Ovary (tissue), 9 donors: ENCODE measurements around the gene AFF3. TPM values are rescaled to one million over a fixed set of nuclear protein-coding genes. Genes with fewer than 3 reads are reported as not detected.
"Not testable (repeated sequence)": the region's sequence is repeated elsewhere in the genome, so short reads cannot be mapped to it uniquely, and the experiment has no call there.

Experiments
- DNase-seq, 5 donors: peaks; one replicate each; pipeline ENCODE4 v3.0.0-alpha.2; 2019 to 2020
- H3K27ac ChIP-seq, 2 donors: fragments of 200-600 bp; one replicate each; pipeline versions ENCODE4 v1.5.1 to v1.8.0; 2019 to 2022
- H3K27me3 ChIP-seq: fragments of 200-600 bp; one replicate; pipeline ENCODE4 v1.8.0; 2022
- H3K36me3 ChIP-seq: fragments of 200-600 bp; sonication (generic); one replicate; pipeline ENCODE4 v1.5.1; 2019
- H3K4me1 ChIP-seq: one replicate; pipeline ENCODE4 v1.8.1; 2013; ENCODE audit warnings: mild to moderate bottlenecking, moderate library complexity; ENCODE audit not compliant: insufficient read depth
- H3K4me3 ChIP-seq: fragments of 200-600 bp; sonication (generic); one replicate; pipeline ENCODE4 v1.5.1; 2017
- H3K9me3 ChIP-seq, 2 donors: fragments of 200-600 bp in 1 of 2; sonication (generic) in 1 of 2; one replicate each; pipeline versions ENCODE4 v1.5.1 to v1.8.1; 2013 to 2019; ENCODE audit warnings: mild to moderate bottlenecking in 1 of 2, moderate library complexity in 1 of 2
- EP300 ChIP-seq: sonication (generic); formaldehyde crosslinking; IDR thresholded peaks from one replicate; pipeline ENCODE4 v1.6.1; 2017; ENCODE audit warnings: antibody characterized with exemption
- POLR2A ChIP-seq: fragments of 450-650 bp; IDR thresholded peaks from one replicate; pipeline ENCODE4 v1.6.1; 2017; ENCODE audit warnings: antibody characterized with exemption, mild to moderate bottlenecking, moderate library complexity
- WGBS, 3 donors: extraction: QIAGEN DNeasy Blood & Tissue Kit in 1 of 3; methylation state at CpG; one replicate each; pipeline versions ENCODE4 v1.1.5 to v1.1.7; 2013 to 2017; 5-methylcytosine and 5-hydroxymethylcytosine counted together
- intact Hi-C, 4 donors: fragments of 100-400 bp; cut with DNase I; formaldehyde crosslinking; loops; one replicate each; pipeline versions ENCODE4 v1.11.0 to v1.15.1; 2022 to 2023
- polyA plus RNA-seq, 2 donors: library from polyadenylated mRNA; stranded (reverse); fragments of 200-250 nt in 1 of 2; fragments of 350-450 nt in 1 of 2; fragmentation: Illumina TruSeq in 1 of 2; extraction: RNeasy Lipid Tissue Mini Kit (QIAGEN cat#74804) in 1 of 2; gene quantifications; one replicate each; pipeline ENCODE4 v1.2.3, GENCODE V29; 2013 to 2014
- total RNA-seq, 7 donors: library from RNA; depleted of rRNA in 2 of 7; stranded (reverse); fragments of >200 nt in 2 of 7; fragmentation: NEBNext Ultra II Directional in 3 of 7; extraction: Animal tissue kit (Norgen Biotek cat#: 25700) in 3 of 7; gene quantifications; one replicate each; pipeline versions ENCODE4 v1.1.0 to v1.2.4, GENCODE V29; 2016 to 2023
- TF ChIP-seq, protein P1 (sequence below), 3 donors: fragments of 450-650 bp in 2 of 3; fragments of 200-600 bp in 1 of 3; IDR thresholded peaks; one replicate each; pipeline versions ENCODE4 v1.5.1 to v1.8.0; 2016 to 2022; ENCODE audit warnings: antibody characterized with exemption in 3 of 3, mild to moderate bottlenecking in 1 of 3
- donor health status: DM: no; HTN: no; CAD: no; lungs with moderate emphysema.
- donor health status: DM: no; HTN: no; CAD: no.
- donor health status: Bipolar disorder and iron deficiency.
- donor health status: DM: yes; HTN: yes; CAD: no.
- donor health status: DM: no; HTN: no; CAD: no.
- donor health status: DM: yes; HTN: yes; CAD: no.

The AFF3 gene
- total and polyA plus RNA-seq, 9 donors, result 5.9 to 40.8 (median 25.7) TPM

DNA sequence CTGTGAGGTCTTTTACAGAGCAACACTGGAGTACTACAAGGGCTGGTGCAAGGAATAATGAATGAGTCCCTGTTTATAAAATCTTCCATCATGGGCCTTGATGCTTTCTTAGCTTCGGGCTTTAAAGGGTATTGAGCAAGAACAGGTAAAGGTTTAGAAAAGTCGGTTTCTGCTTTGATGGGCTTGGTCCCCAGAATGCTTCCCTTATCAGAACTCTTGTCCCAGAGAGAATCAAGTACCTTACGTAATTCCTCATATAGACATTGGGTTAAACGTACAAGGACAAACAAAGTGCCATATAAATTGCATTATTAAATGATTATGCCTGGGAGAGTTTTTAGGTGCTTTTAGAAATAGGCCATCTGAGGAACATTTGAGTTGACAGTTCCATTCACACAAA, 628.0 kb downstream of the AFF3 start:
- Histone ChIP-seq H3K4me1 (peaks cover 1% of the 10 kb centered on the region), H3K9me3 (no peaks in the 10 kb centered on the region), H3K27me3 (no peaks in the 10 kb centered on the region), H3K27ac (no peak overlapping the region), H3K4me3 (no peak overlapping the region), H3K36me3 (no peaks in the 10 kb centered on the region)
- 88 to 94% (median 92%) methylated on average over 4 of the region's 4 CpGs for WGBS, 3 donors
- intact Hi-C loops, result no loop called here
- no peak for DNase-seq
- TF ChIP-seq, protein P1, sequence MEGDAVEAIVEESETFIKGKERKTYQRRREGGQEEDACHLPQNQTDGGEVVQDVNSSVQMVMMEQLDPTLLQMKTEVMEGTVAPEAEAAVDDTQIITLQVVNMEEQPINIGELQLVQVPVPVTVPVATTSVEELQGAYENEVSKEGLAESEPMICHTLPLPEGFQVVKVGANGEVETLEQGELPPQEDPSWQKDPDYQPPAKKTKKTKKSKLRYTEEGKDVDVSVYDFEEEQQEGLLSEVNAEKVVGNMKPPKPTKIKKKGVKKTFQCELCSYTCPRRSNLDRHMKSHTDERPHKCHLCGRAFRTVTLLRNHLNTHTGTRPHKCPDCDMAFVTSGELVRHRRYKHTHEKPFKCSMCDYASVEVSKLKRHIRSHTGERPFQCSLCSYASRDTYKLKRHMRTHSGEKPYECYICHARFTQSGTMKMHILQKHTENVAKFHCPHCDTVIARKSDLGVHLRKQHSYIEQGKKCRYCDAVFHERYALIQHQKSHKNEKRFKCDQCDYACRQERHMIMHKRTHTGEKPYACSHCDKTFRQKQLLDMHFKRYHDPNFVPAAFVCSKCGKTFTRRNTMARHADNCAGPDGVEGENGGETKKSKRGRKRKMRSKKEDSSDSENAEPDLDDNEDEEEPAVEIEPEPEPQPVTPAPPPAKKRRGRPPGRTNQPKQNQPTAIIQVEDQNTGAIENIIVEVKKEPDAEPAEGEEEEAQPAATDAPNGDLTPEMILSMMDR (IDR thresholded peaks at IDR 0.05), result no peak

DNA sequence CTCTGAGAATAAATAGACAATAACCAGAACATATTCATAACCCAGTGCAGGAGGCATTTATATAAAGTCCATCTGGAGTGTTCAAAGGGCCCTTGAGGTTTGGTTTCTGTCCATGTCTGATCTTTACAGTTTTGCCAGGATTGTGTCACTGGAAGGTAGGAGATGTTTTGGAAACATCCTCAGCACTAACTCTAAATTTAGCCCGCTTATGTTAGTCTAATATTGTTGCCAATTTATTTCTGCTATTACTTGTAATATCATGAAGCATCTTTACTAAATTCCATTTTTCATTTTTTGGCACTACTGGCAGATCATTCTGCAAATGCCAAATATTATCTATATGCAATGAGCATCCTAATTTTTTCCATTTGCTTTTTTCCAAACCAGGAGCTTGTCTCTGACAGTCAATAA, 630.2 kb downstream of the AFF3 start:
- no peak for TF ChIP-seq EP300
- TF ChIP-seq, protein P1 (IDR thresholded peaks at IDR 0.05), result no peak
- no peak for TF ChIP-seq POLR2A
- peak in 1 of 5 donors; percentile 13 for DNase-seq
- H3K4me3 ChIP-seq, result no peak overlapping the region
- 3 to 16% (median 5%) methylated on average over 1 of the region's 1 CpG for WGBS, 3 donors
- H3K9me3 ChIP-seq, result no peaks in the 10 kb centered on the region
- intact Hi-C loops, result no loop called here
- H3K27me3 ChIP-seq, result no peaks in the 10 kb centered on the region
- no peaks in the 10 kb centered on the region for H3K36me3 ChIP-seq
- H3K4me1 ChIP-seq, result peaks cover 1% of the 10 kb centered on the region
- H3K27ac ChIP-seq, result no peak overlapping the region

DNA sequence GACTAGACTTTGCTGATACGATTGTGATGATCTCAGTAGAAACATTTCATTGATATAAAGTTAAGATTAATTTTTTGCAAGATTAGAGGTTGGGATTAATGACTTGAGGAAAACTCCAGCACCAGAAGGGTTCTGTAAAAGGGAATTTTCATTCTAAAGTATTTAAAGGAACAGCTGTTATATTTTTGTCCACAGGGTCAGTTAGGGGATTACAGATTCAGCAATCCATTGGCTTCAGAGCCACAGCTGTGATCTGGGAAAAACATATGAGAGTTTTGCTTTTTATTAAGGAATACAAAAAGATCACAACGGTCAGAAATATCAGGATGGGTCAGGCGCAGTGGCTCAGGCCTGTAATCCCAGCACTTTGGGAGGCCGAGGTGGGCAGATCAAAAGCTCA, 633.0 kb downstream of the AFF3 start:
- H3K27ac ChIP-seq, result no peak overlapping the region
- H3K4me3 ChIP-seq, result no peak overlapping the region
- no peaks in the 10 kb centered on the region for H3K36me3 ChIP-seq
- H3K4me1 ChIP-seq, result peaks cover 1% of the 10 kb centered on the region
- 32 to 49% (median 42%) methylated on average over 4 of the region's 4 CpGs for WGBS, 3 donors
- TF ChIP-seq, protein P1 (IDR thresholded peaks at IDR 0.05), result no peak
- TF ChIP-seq POLR2A, result no peak
- TF ChIP-seq EP300, result no peak
- intact Hi-C loops, result no loop called here
- no peaks in the 10 kb centered on the region for H3K9me3 ChIP-seq
- no peaks in the 10 kb centered on the region for H3K27me3 ChIP-seq
- DNase-seq, result no peak

DNA sequence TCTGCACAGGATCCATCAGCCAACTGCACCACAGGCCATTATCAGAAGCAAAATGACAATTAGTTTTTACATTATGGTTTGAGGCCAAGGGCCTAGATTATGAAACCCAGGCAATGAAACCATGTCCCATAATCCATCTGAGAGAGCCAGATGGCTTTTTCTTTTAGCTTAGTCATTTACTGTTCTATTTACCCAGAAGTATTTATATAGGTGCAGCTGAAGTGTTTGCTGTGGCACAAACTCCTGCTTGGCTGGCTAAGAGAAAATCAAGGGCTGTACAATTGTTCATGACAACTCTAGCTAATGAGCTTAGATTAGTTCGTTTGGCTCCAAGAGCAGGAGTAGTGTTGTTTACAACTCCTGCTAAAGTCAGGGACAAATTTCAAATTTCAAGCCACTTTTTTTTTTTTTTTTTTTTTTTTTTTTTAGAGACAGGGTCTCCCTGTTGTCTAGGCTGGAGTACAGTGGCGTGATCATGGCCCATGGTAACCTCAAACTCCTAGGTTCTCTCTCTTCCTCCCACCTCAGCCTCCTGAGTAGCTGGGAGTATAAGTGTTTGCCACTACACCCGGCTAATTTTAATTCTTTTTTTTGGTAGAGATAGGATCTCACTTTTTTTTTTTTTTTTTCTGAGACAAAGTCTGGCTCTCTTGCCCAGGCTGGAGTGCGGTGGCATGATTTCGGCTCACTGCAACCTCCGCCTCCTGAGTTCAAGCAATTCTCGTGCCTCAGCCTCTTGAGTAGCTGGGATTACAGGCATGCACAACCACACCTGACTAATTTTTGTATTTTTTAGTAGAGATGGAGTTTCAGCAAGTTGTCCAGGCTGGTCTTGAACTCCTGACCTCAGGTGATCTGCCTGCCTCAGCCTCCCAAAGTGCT, 634.2 kb downstream of the AFF3 start:
- Histone ChIP-seq H3K27ac (no peak overlapping the region), H3K27me3 (no peaks in the 10 kb centered on the region), H3K4me3 (no peak overlapping the region), H3K36me3 (no peaks in the 10 kb centered on the region), H3K9me3 (no peaks in the 10 kb centered on the region), H3K4me1 (peaks cover 1% of the 10 kb centered on the region)
- no peak for DNase-seq
- TF ChIP-seq EP300, result no peak
- intact Hi-C loops, result no loop called here
- WGBS, 3 donors, result 86 to 89% (median 88%) methylated on average over 7 of the region's 7 CpGs

DNA sequence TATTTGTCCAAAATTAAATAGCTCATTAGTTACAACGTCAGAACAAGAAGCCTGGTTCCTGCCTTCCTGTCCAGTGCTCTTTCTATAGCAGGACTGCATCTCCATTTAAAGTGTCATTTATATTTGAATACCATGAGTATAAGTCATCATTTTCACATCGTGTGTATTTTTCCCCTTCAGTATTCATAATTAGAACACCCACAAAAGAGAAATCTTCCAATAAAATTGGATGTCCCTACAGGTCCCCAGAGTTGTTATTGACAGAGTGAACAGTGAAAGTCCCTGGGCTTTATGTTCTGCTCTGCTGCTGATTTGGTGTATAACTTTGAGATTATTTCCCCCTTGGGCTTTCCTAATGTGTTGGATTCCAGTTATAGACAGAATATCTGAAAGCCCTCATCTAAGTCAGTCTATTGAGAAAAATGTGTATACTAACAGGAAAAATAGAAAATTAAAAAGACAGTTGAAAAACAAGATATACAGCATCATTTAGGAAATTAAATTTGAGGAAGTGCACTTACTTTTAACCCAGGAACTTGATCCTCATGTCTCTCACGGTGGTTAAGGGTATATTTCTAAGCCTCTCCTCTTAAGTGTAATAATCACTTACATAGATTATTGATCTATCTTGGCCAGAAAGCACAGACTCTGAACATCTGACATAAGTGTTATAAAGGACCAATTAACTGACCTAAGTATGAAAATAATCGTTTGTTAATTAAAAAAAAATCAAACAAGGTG, 637.4 kb downstream of the AFF3 start:
- WGBS, 3 donors, result 37 to 46% (median 43%) methylated on average over 4 of the region's 4 CpGs
- Histone ChIP-seq H3K4me1 (no peaks in the 10 kb centered on the region), H3K36me3 (no peaks in the 10 kb centered on the region), H3K9me3 (no peaks in the 10 kb centered on the region), H3K4me3 (no peak overlapping the region), H3K27me3 (no peaks in the 10 kb centered on the region), H3K27ac (no peak overlapping the region)
- no peak for TF ChIP-seq EP300
- TF ChIP-seq, protein P1 (IDR thresholded peaks at IDR 0.05), result no peak
- no peak for TF ChIP-seq POLR2A
- intact Hi-C loops, result no loop called here
- no peak for DNase-seq

DNA sequence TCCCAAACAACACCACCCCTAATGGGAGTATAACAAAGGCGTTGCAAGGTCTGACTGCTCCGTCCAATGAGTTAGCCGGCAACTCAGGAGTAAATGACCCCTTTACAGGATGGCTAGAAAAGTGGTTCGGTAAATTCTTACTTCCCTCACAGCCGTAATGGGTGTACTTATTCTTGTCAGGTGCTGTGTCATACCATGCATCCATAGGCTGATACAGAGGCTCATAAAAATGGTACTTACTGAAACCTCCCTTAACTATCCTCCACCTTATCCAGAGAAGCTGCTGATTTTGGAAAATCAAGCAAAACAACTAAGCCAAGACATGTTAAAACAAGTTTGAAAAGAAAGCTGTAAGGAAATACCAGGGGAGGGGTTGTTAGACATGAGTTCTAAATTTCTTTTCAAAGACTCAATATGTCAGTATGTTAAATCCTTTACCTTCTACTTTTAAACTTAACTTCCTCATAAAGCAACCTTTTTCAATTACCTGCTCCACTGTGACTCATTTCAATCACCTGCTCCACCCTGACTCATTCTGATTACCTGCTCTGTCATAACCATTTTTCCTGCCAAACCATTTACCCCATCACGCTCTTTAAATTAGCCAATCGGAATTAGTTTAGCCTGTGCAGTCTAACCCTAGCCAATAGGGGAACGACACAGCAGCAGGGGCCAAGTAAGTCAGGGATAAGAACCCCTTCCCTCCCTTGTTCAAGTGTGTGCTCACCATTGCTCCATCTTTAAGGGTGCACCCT, 638.6 kb downstream of the AFF3 start:
- H3K27ac ChIP-seq, H3K4me1 ChIP-seq, H3K4me3 ChIP-seq, H3K36me3 ChIP-seq, H3K27me3 ChIP-seq, intact Hi-C loops, H3K9me3 ChIP-seq, DNase-seq: not testable (repeated sequence)
- 86 to 90% (median 89%) methylated on average over 8 of the region's 8 CpGs for WGBS, 3 donors
